ENCODE measurements around the gene WNT3. TPM values are rescaled to one million over a fixed set of nuclear protein-coding genes. Genes with fewer than 3 reads are reported as not detected.
"Not testable (repeated sequence)": the region's sequence is repeated elsewhere in the genome, so short reads cannot be mapped to it uniquely, and the experiment has no call there.

Gene WNT3
- total RNA-seq, 1 donor from 2014 or later = 2.0 TPM

DNA sequence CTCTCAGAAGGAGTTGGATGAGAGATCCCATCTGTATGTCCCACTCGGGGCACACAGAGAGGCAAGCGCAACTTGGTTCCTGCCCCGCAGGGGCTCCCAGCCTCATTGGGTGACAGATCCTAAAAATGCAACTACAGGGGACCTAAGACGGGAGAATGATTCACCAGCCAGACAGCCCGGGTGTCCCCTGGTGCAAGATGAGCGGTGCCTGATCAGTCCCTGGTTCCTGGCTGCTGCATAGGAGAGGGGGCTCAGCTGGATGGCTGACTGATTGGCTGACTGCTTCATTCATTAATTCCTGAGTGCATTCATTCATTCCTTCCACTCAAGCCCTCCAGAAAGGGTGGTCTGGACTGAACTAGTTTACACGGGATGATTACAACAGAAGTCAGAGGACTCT, 22.0 kb downstream of the WNT3 start:
- Histone ChIP-seq H3K4me3 (ENCODE audit: low read depth, low read length) (no peak overlapping the region), H3K27me3 (ENCODE audit: control insufficient read depth, insufficient read depth, low read length) (peaks cover 10% of the 10 kb centered on the region), H3K36me3 (ENCODE audit: control insufficient read depth, insufficient read depth, low read length) (no peaks in the 10 kb centered on the region)
- DNase-seq (ENCODE audit: low read depth) = no peak
- TF ChIP-seq CTCF (IDR thresholded peaks at IDR 0.05; ENCODE audit: insufficient read depth, low read length, poor library complexity, severe bottlenecking) = no peak

- TF ChIP-seq CTCF (IDR thresholded peaks at IDR 0.05; ENCODE audit: insufficient read depth, low read length, poor library complexity, severe bottlenecking) = no peak
- Histone ChIP-seq H3K27me3 (ENCODE audit: control insufficient read depth, insufficient read depth, low read length) (peaks cover 10% of the 10 kb centered on the region), H3K4me3 (ENCODE audit: low read depth, low read length) (no peak overlapping the region), H3K36me3 (ENCODE audit: control insufficient read depth, insufficient read depth, low read length) (no peaks in the 10 kb centered on the region)
- no peak for DNase-seq (ENCODE audit: low read depth)
These were observed 22.4 kb downstream of the WNT3 start for GRCh38 chr17:46796084-46796483.

DNA sequence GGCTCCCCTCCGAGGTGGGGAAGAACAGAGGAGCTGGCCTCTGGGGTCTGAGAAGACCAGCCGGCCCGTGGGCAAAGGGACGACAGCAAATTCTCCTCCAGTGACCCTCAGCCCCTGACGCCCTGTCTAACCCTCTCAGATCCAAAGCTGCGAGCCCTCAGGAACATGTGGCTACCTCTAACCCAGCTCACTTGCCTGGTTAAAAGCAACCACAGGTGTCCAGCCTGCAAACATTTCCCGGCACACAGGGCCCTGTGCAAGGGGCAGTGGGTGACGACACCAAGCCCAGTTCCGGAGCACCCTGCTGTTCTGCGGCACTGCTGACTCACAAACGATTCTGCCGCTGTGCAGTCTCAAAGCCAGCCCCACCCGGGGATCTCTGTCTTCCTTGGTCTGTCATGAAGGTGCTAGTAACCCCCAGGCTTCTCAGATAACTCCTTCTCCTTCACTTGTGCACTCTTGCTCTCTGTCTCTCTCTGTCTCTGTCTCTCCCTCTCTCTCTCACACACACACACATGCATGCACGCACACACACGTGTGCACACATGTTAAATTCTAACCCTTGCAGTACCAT, 23.0 kb downstream of the WNT3 start:
- Histone ChIP-seq H3K27me3 (ENCODE audit: control insufficient read depth, insufficient read depth, low read length) (peaks cover 10% of the 10 kb centered on the region), H3K36me3 (ENCODE audit: control insufficient read depth, insufficient read depth, low read length) (no peaks in the 10 kb centered on the region), H3K4me3 (ENCODE audit: low read depth, low read length) (no peak overlapping the region)
- no peak for DNase-seq (ENCODE audit: low read depth)
- no peak for TF ChIP-seq CTCF (IDR thresholded peaks at IDR 0.05; ENCODE audit: insufficient read depth, low read length, poor library complexity, severe bottlenecking)

GRCh38 chr17:46794318-46794717, 24.2 kb downstream of the WNT3 start:
- H3K27me3 ChIP-seq (ENCODE audit: control insufficient read depth, insufficient read depth, low read length) = peaks cover 10% of the 10 kb centered on the region
- no peak overlapping the region for H3K4me3 ChIP-seq (ENCODE audit: low read depth, low read length)
- no peak for DNase-seq (ENCODE audit: low read depth)
- H3K36me3 ChIP-seq (ENCODE audit: control insufficient read depth, insufficient read depth, low read length) = no peaks in the 10 kb centered on the region
- no peak for TF ChIP-seq CTCF (IDR thresholded peaks at IDR 0.05; ENCODE audit: insufficient read depth, low read length, poor library complexity, severe bottlenecking)

GRCh38 chr17:46793541-46793940, 25.0 kb downstream of the WNT3 start:
- TF ChIP-seq CTCF (IDR thresholded peaks at IDR 0.05; ENCODE audit: insufficient read depth, low read length, poor library complexity, severe bottlenecking) = no peak
- no peak overlapping the region for H3K4me3 ChIP-seq (ENCODE audit: low read depth, low read length)
- no peak for DNase-seq (ENCODE audit: low read depth)
- H3K36me3 ChIP-seq (ENCODE audit: control insufficient read depth, insufficient read depth, low read length) = no peaks in the 10 kb centered on the region
- H3K27me3 ChIP-seq (ENCODE audit: control insufficient read depth, insufficient read depth, low read length) = peaks cover 10% of the 10 kb centered on the region

- DNase-seq (ENCODE audit: low read depth); H3K4me3 ChIP-seq (ENCODE audit: low read depth, low read length); H3K36me3 ChIP-seq (ENCODE audit: control insufficient read depth, insufficient read depth, low read length): not testable (repeated sequence)
- peaks cover 10% of the 10 kb centered on the region for H3K27me3 ChIP-seq (ENCODE audit: control insufficient read depth, insufficient read depth, low read length)
These were observed 25.5 kb downstream of the WNT3 start for GRCh38 chr17:46793023-46793422.

Measured in kidney epithelial cell (primary cell).